Nephron (organoid): ENCODE results near the gene TST.

Experiments
- H3K27ac Mint-ChIP-seq, 3 experiments: 2 replicates each; pipeline ENCODE4 v1.8.0; 2020; ENCODE audit warnings: mixed read lengths in 3 of 3, mild to moderate bottlenecking in 2 of 3, moderate library complexity in 1 of 3
- H3K27me3 Mint-ChIP-seq: 2 replicates; pipeline ENCODE4 v1.8.0; 2021; ENCODE audit warnings: low read depth, mild to moderate bottlenecking, moderate library complexity, mixed read lengths
- H3K36me3 Mint-ChIP-seq: 2 replicates; pipeline ENCODE4 v1.8.0; 2020; ENCODE audit warnings: low read depth, mixed read lengths
- H3K4me1 Mint-ChIP-seq: 2 replicates; pipeline ENCODE4 v1.8.0; 2020; ENCODE audit warnings: mixed read lengths
- H3K4me3 Mint-ChIP-seq, 3 experiments: 2 replicates each; pipeline ENCODE4 v1.8.0; 2020; ENCODE audit warnings: mild to moderate bottlenecking in 3 of 3, mixed read lengths in 3 of 3, moderate library complexity in 2 of 3
- H3K9me3 Mint-ChIP-seq: 2 replicates; pipeline ENCODE4 v1.8.0; 2020; ENCODE audit warnings: mixed read lengths
- CTCF ChIP-seq, 3 experiments: fragments of 200-600 bp; sonication (generic); IDR thresholded peaks; one replicate each; pipeline ENCODE4 v1.5.0; 2021; ENCODE audit warnings: antibody characterized with exemption in 3 of 3; ENCODE audit not compliant: unreplicated experiment in 3 of 3

The TST gene

GRCh38 chr22:36966851-36967540 lies 52.3 kb downstream of the TST start:
- TF ChIP-seq CTCF (IDR thresholded peaks at IDR 0.05; ENCODE audit: unreplicated experiment in 3 of 3), result no peak
- no peak overlapping the region for H3K4me3 Mint-ChIP-seq
- H3K27ac Mint-ChIP-seq, result no peak overlapping the region
- H3K36me3 Mint-ChIP-seq, result no peaks in the 10 kb centered on the region
- H3K27me3 Mint-ChIP-seq, result peaks cover 6% of the 10 kb centered on the region
- no peaks in the 10 kb centered on the region for H3K9me3 Mint-ChIP-seq
- no peaks in the 10 kb centered on the region for H3K4me1 Mint-ChIP-seq

- Mint-ChIP-seq H3K27me3 (peaks cover 15% of the 10 kb centered on the region), H3K27ac (no peak overlapping the region), H3K4me3 (no peak overlapping the region), H3K9me3 (no peaks in the 10 kb centered on the region), H3K4me1 (no peaks in the 10 kb centered on the region), H3K36me3 (no peaks in the 10 kb centered on the region)
- no peak for TF ChIP-seq CTCF (IDR thresholded peaks at IDR 0.05; ENCODE audit: unreplicated experiment in 3 of 3)
Observed at GRCh38 chr22:36965696-36966095, 53.6 kb downstream of the TST start.

- no peaks in the 10 kb centered on the region for H3K36me3 Mint-ChIP-seq
- no peaks in the 10 kb centered on the region for H3K9me3 Mint-ChIP-seq
- no peak for TF ChIP-seq CTCF (IDR thresholded peaks at IDR 0.05; ENCODE audit: unreplicated experiment in 3 of 3)
- H3K27me3 Mint-ChIP-seq, result peaks cover 18% of the 10 kb centered on the region
- H3K4me1 Mint-ChIP-seq, result no peaks in the 10 kb centered on the region
- no peak overlapping the region for H3K4me3 Mint-ChIP-seq
- H3K27ac Mint-ChIP-seq, result no peak overlapping the region
Observed at GRCh38 chr22:36964106-36964505, 55.1 kb downstream of the TST start.

- Mint-ChIP-seq H3K27me3 (peaks cover 19% of the 10 kb centered on the region), H3K4me3 (no peak overlapping the region), H3K9me3 (no peaks in the 10 kb centered on the region), H3K36me3 (no peaks in the 10 kb centered on the region), H3K27ac (no peak overlapping the region), H3K4me1 (no peaks in the 10 kb centered on the region)
- no peak for TF ChIP-seq CTCF (IDR thresholded peaks at IDR 0.05; ENCODE audit: unreplicated experiment in 3 of 3)
Observed at GRCh38 chr22:36963302-36963701, 55.9 kb downstream of the TST start.

GRCh38 chr22:36961626-36962025 lies 57.6 kb downstream of the TST start:
- no peak overlapping the region for H3K27ac Mint-ChIP-seq
- H3K4me3 Mint-ChIP-seq, result no peak overlapping the region
- peaks cover 5% of the 10 kb centered on the region for H3K9me3 Mint-ChIP-seq
- no peaks in the 10 kb centered on the region for H3K4me1 Mint-ChIP-seq
- H3K36me3 Mint-ChIP-seq, result no peaks in the 10 kb centered on the region
- H3K27me3 Mint-ChIP-seq, result peaks cover 23% of the 10 kb centered on the region
- TF ChIP-seq CTCF (IDR thresholded peaks at IDR 0.05; ENCODE audit: unreplicated experiment in 3 of 3), result no peak
